Measurements from ENCODE around the gene ZNF444. TPM values are rescaled to one million over a fixed set of nuclear protein-coding genes. Genes with fewer than 3 reads are reported as not detected.
A peak's percentile ranks its signal among the peaks of the same experiment; 100 is the strongest.

The ZNF444 gene
- total and polyA plus RNA-seq, 2 donors from 2014 or later: 28.4 to 39.6 TPM

DNA sequence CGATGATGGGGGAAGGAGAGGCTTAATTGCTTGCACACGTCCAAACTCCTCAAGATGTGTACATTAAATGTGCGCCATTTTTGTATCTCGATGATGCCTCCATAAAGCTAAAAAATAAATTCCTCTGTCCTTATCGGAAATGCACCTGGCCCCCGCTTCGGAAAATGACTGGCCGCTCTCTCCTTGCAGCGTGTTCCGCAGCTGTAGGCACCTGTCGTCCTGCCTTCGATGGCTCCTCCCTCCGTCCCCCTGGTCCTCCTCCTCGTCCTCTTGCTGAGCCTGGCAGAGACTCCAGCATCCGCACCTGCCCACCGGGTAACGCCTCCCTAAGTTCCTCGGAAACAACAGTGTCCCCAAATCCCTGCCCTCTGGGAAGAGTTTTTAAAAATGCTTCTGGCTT, 35.8 kb downstream of the ZNF444 start:
- Histone ChIP-seq H3K4me1 (ENCODE audit: control insufficient read depth in 2 of 3, insufficient read depth in 2 of 3, low read depth in 1 of 3, low read length in 3 of 3) (no peaks in the 10 kb centered on the region), H3K9me3 (ENCODE audit: control insufficient read depth in 2 of 3, insufficient read depth in 1 of 3, low read length in 3 of 3) (no peaks in the 10 kb centered on the region), H3K36me3 (ENCODE audit: control insufficient read depth in 2 of 3, insufficient read depth in 3 of 3, low read length in 3 of 3) (no peaks in the 10 kb centered on the region), H3K27ac (ENCODE audit: low read depth in 2 of 2, low read length in 2 of 2) (no peak overlapping the region), H3K9ac (ENCODE audit: low read length in 3 of 3) (no peak overlapping the region), H3K27me3 (ENCODE audit: control insufficient read depth, insufficient read depth, low read length) (no peaks in the 10 kb centered on the region), H3K4me3 (ENCODE audit: low read length in 3 of 3) (no peak overlapping the region)
- DNase-seq (peak in 1 of 5 donors; percentile 37), FAIRE-seq (no peak)
- TF ChIP-seq, protein P1, sequence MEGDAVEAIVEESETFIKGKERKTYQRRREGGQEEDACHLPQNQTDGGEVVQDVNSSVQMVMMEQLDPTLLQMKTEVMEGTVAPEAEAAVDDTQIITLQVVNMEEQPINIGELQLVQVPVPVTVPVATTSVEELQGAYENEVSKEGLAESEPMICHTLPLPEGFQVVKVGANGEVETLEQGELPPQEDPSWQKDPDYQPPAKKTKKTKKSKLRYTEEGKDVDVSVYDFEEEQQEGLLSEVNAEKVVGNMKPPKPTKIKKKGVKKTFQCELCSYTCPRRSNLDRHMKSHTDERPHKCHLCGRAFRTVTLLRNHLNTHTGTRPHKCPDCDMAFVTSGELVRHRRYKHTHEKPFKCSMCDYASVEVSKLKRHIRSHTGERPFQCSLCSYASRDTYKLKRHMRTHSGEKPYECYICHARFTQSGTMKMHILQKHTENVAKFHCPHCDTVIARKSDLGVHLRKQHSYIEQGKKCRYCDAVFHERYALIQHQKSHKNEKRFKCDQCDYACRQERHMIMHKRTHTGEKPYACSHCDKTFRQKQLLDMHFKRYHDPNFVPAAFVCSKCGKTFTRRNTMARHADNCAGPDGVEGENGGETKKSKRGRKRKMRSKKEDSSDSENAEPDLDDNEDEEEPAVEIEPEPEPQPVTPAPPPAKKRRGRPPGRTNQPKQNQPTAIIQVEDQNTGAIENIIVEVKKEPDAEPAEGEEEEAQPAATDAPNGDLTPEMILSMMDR (IDR thresholded peaks at IDR 0.05; ENCODE audit: borderline replicate concordance, extremely low read depth, insufficient read depth): no peak
- intact Hi-C loops (cut with DNase I): loop anchor here (10.0 kb wide), 1 partner anchor 102 kb away; no protein-coding TSS in a partner anchor

DNA sequence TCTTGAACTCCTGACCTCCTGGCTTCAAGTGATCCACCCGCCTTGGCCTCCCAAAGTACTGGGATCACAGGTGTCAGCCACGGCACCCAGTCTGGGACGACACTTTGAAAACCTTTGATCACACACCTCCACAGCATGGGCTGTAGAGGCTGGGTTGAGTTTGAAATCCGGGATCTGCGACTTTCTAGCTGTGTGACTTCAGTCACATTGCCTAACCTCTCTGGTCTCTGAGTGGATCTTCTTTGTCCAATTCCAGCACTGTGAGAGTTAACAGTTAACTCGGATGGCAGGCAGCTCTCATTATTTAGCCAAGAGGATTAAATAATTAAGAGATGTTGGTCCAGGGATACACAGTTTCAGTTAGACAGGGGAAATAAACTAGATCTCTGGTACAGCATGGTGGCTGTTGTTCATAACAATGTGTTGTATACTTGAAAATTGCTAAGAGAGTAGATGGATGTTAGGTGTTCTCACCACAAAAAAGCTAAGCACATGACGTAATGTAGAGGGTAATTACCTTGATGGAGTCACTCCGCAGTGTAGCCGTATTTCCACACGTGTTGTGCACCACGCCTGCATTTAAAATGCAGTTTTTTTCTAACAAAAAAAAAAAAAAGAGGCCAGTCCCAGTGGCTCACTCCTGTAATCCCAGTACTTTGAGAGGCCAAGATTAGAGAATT, 36.6 kb downstream of the ZNF444 start:
- H3K36me3 ChIP-seq (ENCODE audit: control insufficient read depth in 2 of 3, insufficient read depth in 3 of 3, low read length in 3 of 3): no peaks in the 10 kb centered on the region
- H3K27me3 ChIP-seq (ENCODE audit: control insufficient read depth, insufficient read depth, low read length): no peaks in the 10 kb centered on the region
- H3K9ac ChIP-seq (ENCODE audit: low read length in 3 of 3): no peak overlapping the region
- no peak for FAIRE-seq
- no peaks in the 10 kb centered on the region for H3K9me3 ChIP-seq (ENCODE audit: control insufficient read depth in 2 of 3, insufficient read depth in 1 of 3, low read length in 3 of 3)
- no peak overlapping the region for H3K4me3 ChIP-seq (ENCODE audit: low read length in 3 of 3)
- TF ChIP-seq, protein P1 (IDR thresholded peaks at IDR 0.05; ENCODE audit: borderline replicate concordance, extremely low read depth, insufficient read depth): no peak
- DNase-seq: peak in 1 of 5 donors; percentile 15
- intact Hi-C loops (cut with DNase I): loop anchor here (10.0 kb wide), 1 partner anchor 103 kb away; no protein-coding TSS in a partner anchor
- no peaks in the 10 kb centered on the region for H3K4me1 ChIP-seq (ENCODE audit: control insufficient read depth in 2 of 3, insufficient read depth in 2 of 3, low read depth in 1 of 3, low read length in 3 of 3)
- no peak overlapping the region for H3K27ac ChIP-seq (ENCODE audit: low read depth in 2 of 2, low read length in 2 of 2)

DNA sequence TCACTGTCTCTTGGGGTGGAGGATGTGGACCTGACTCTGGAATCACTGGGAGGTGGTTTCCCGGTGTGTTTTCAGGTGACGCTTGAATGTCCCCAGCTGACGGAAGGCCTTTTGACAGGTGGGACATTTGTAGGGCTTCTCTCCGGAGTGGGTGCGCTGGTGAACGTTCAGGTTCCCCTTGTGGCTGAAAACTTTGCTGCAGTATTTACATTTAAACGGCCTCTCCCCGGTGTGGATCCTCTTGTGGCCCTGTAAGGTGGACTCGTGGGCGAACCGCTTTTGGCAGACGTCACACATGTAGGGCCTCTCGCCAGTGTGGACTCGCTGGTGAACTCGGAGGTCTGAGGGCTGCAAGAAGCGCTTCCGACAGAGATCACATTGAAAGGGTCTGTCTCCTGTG, 48.7 kb downstream of the ZNF444 start:
- H3K27ac ChIP-seq (ENCODE audit: low read depth in 2 of 2, low read length in 2 of 2): no peak overlapping the region
- TF ChIP-seq, protein P1 (IDR thresholded peaks at IDR 0.05; ENCODE audit: borderline replicate concordance, extremely low read depth, insufficient read depth): no peak
- no peak for DNase-seq
- no peaks in the 10 kb centered on the region for H3K4me1 ChIP-seq (ENCODE audit: control insufficient read depth in 2 of 3, insufficient read depth in 2 of 3, low read depth in 1 of 3, low read length in 3 of 3)
- H3K4me3 ChIP-seq (ENCODE audit: low read length in 3 of 3): no peak overlapping the region
- no peak for FAIRE-seq
- H3K9me3 ChIP-seq (ENCODE audit: control insufficient read depth in 2 of 3, insufficient read depth in 1 of 3, low read length in 3 of 3): no peaks in the 10 kb centered on the region
- intact Hi-C loops (cut with DNase I): no loop called here
- no peaks in the 10 kb centered on the region for H3K36me3 ChIP-seq (ENCODE audit: control insufficient read depth in 2 of 3, insufficient read depth in 3 of 3, low read length in 3 of 3)
- no peaks in the 10 kb centered on the region for H3K27me3 ChIP-seq (ENCODE audit: control insufficient read depth, insufficient read depth, low read length)
- no peak overlapping the region for H3K9ac ChIP-seq (ENCODE audit: low read length in 3 of 3)
